ENCODE measurements around the gene TMEM63B. TPM values are rescaled to one million over a fixed set of nuclear protein-coding genes. Genes with fewer than 3 reads are reported as not detected.

Gene TMEM63B
- total and polyA plus RNA-seq, 11 donors, result 26.2 to 52.9 (median 41.2) TPM

DNA sequence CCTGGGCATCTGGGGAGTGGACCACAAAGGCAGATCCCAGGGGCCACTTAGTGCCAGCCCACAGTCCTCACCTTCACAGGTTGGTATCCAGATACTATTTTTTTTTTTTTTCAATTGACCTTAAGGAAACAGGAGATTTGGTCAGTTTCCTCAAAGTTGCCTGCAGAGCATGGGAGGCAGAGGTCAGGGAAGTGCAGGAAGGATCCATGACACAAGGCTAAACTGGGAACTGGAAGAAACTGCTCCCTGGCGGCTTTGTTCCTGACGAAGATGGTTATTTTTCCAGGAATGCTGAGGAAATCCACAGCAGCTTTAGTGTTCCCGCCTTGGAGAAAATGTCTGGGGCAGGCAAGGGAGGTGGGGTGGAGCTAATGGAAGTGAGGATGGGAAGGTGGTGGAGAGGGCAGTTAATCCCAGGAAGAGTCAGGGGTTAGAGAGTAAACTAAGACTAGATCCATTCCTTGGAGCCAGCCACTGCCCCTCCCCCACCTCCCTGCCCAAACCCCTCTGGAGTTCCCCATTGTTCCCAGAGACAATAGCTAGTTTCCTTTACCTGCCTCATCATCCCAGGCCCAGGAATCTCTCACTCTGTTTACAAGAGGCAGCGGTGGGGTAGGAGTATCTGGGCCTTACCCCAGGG, 75.1 kb downstream of the TMEM63B start:
- intact Hi-C loops (cut with DNase I), result no loop called here
- DNase-seq (peak in 2 of 5 donors; percentile 37 to 43), ATAC-seq (peak; percentile 47 to 81 (median 69))
- Histone ChIP-seq H3K27me3 (no peaks in the 10 kb centered on the region), H3K4me3 (no peak overlapping the region), H3K9me3 (no peaks in the 10 kb centered on the region), H3K27ac (peak overlapping the region; percentile 49 to 89 (median 68)), H3K36me3 (no peaks in the 10 kb centered on the region), H3K4me1 (peaks cover 2 to 29% (median 16%) of the 10 kb centered on the region in 12 donors)
- 57 to 74% (median 67%) methylated on average over 4 of the region's 4 CpGs for WGBS, 4 donors
- TF ChIP-seq CTCF (IDR thresholded peaks at IDR 0.05), result no peak
- no peak for TF ChIP-seq POLR2A (IDR thresholded peaks at IDR 0.05)

DNA sequence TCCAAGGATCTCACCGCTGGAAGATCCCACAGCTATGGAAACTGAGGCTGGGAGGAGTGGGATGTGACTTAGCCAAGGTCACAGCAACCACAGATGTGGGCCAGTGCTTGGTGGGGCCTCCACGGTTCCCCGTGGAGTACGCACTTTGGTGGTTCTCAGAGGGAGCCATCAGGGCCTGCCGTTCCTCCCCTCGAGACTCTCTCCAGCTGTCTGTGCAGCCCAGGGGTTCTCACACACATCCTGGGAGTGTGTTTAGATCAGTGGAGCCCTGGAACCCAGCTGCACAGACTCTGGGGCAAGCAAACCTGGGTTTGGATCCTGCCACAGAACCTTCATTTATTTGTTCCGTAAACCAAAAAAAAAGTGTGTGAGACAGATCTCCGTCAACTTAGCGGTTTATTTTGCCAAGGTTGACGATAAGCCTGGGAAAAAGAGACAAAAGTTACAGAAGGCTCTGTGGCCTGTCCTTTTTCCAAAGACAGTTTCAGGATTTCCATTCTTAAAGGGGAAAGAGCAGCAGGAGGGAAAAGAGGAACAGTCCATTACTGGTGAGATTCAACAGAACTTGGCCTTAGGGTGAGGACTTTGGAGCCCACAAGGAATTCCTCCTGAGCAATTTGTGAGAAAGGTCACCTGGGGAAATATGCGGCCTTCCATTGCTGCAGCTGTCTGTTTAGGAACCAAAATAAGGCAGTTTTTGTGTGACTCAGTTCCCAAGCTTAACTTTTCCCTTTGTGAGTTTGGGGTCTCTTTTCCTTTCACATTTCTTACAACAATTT, 75.8 kb downstream of the TMEM63B start:
- DNase-seq, result no peak

GRCh38 chr6:44203955-44204354, 76.6 kb downstream of the TMEM63B start:
- 94 to 98% (median 95%) methylated on average over 6 of the region's 6 CpGs for WGBS, 4 donors
- H3K4me1 ChIP-seq, result peaks cover 2 to 29% (median 16%) of the 10 kb centered on the region in 12 donors
- no peaks in the 10 kb centered on the region for H3K36me3 ChIP-seq
- H3K4me3 ChIP-seq, result no peak overlapping the region
- intact Hi-C loops (cut with DNase I), result no loop called here
- H3K9me3 ChIP-seq, result no peaks in the 10 kb centered on the region
- DNase-seq (no peak), ATAC-seq (no peak)
- H3K27ac ChIP-seq, result peak overlapping the region in 5 of 12 donors; percentile 66 to 76 (median 72)
- TF ChIP-seq CTCF (IDR thresholded peaks at IDR 0.05), result no peak
- no peak for TF ChIP-seq POLR2A (IDR thresholded peaks at IDR 0.05)
- no peaks in the 10 kb centered on the region for H3K27me3 ChIP-seq

More for the DNA sequence above, 75.8 kb downstream of the TMEM63B start:
- intact Hi-C loops (cut with DNase I), result no loop called here
- 59 to 68% (median 62%) methylated on average over 7 to 11 of the region's 11 CpGs for WGBS, 4 donors
- Histone ChIP-seq H3K9me3 (no peaks in the 10 kb centered on the region), H3K4me3 (no peak overlapping the region), H3K27ac (peak overlapping the region; percentile 49 to 89 (median 68)), H3K36me3 (no peaks in the 10 kb centered on the region), H3K4me1 (peaks cover 2 to 29% (median 16%) of the 10 kb centered on the region in 12 donors), H3K27me3 (no peaks in the 10 kb centered on the region)
- TF ChIP-seq POLR2A (IDR thresholded peaks at IDR 0.05) (no peak), CTCF (IDR thresholded peaks at IDR 0.05) (no peak)
- ATAC-seq, result peak in 1 of 4 donors; percentile 6

Other genes with a start within 250 kb of the TMEM63B start
- gene MRPL14, start 102 bp upstream of the TMEM63B start, total RNA-seq, result 10 to 100 TPM; 35.3 to 60.2 (median 44.1) TPM
- gene MRPL14, start 102 bp upstream of the TMEM63B start, polyA plus RNA-seq, result 10 to 100 TPM; 40.5 to 72.9 TPM
- 1 to 10 TPM in 2 of 9 donors, under 1 TPM in 4, not detected in 3; 0.23 to 1.8 (median 0.44) TPM for gene CAPN11, start 31.3 kb downstream of the TMEM63B start, total RNA-seq
- gene CAPN11, start 31.3 kb downstream of the TMEM63B start, polyA plus RNA-seq, result under 1 TPM; 0.08 to 0.35 TPM
- gene MYMX, start 89.4 kb downstream of the TMEM63B start, total RNA-seq, result under 1 TPM in 6 of 9 donors, not detected in 3; 0.31 to 0.96 (median 0.68) TPM
- gene MYMX, start 89.4 kb downstream of the TMEM63B start, polyA plus RNA-seq, result under 1 TPM in 1 of 2 donors, not detected in 1; 0.42 TPM
- gene SLC29A1, start 96.0 kb downstream of the TMEM63B start, total RNA-seq, result 100 to 1,000 TPM in 8 of 9 donors, 10 to 100 TPM in 1; 94.9 to 319 (median 136) TPM
- 10 to 100 TPM; 48.0 to 77.5 TPM for gene SLC29A1, start 96.0 kb downstream of the TMEM63B start, polyA plus RNA-seq
- gene HSP90AB1, start 119.5 kb downstream of the TMEM63B start, total RNA-seq, result 1,000 to 10,000 TPM in 2 of 9 donors, 100 to 1,000 TPM in 7; 725 to 1,040 (median 857) TPM
- 100 to 1,000 TPM; 375 to 959 TPM for gene HSP90AB1, start 119.5 kb downstream of the TMEM63B start, polyA plus RNA-seq
- gene SLC35B2, start 130.0 kb downstream of the TMEM63B start, total RNA-seq, result 10 to 100 TPM; 18.1 to 35.6 (median 26.4) TPM
- 10 to 100 TPM; 10.2 to 36.7 TPM for gene SLC35B2, start 130.0 kb downstream of the TMEM63B start, polyA plus RNA-seq
- gene NFKBIE, start 138.0 kb downstream of the TMEM63B start, total RNA-seq, result 10 to 100 TPM in 1 of 9 donors, 1 to 10 TPM in 8; 2.5 to 13.1 (median 3.8) TPM
- gene NFKBIE, start 138.0 kb downstream of the TMEM63B start, polyA plus RNA-seq, result 1 to 10 TPM; 4.0 to 5.8 TPM
- gene TMEM151B, start 142.9 kb downstream of the TMEM63B start, total RNA-seq, result 1 to 10 TPM in 1 of 9 donors, under 1 TPM in 4, not detected in 4; 0.21 to 5.3 (median 0.45) TPM
- 1 to 10 TPM in 1 of 2 donors, under 1 TPM in 1; 0.37 to 1.4 TPM for gene TMEM151B, start 142.9 kb downstream of the TMEM63B start, polyA plus RNA-seq
- 1 to 10 TPM; 5.0 to 9.8 (median 7.6) TPM for gene AARS2, start 185.8 kb downstream of the TMEM63B start, total RNA-seq
- 1 to 10 TPM; 4.1 to 7.6 TPM for gene AARS2, start 185.8 kb downstream of the TMEM63B start, polyA plus RNA-seq
- not detected for gene SPATS1, start 215.1 kb downstream of the TMEM63B start, total RNA-seq
- gene SPATS1, start 215.1 kb downstream of the TMEM63B start, polyA plus RNA-seq, result not detected

Measured in heart left ventricle (tissue), 16 donors.